Activated CD8-positive, alpha-beta memory T cell treated with anti-CD3 and anti-CD28 coated beads, Interleukin-2, amount 50 U/mL, for 48 hours (primary cell): ENCODE results near the gene UBR4.

ENCODE experiments used
- DNase-seq: peaks from one replicate; pipeline ENCODE4 v3.0.0-alpha.2; 2020

The UBR4 gene

DNA sequence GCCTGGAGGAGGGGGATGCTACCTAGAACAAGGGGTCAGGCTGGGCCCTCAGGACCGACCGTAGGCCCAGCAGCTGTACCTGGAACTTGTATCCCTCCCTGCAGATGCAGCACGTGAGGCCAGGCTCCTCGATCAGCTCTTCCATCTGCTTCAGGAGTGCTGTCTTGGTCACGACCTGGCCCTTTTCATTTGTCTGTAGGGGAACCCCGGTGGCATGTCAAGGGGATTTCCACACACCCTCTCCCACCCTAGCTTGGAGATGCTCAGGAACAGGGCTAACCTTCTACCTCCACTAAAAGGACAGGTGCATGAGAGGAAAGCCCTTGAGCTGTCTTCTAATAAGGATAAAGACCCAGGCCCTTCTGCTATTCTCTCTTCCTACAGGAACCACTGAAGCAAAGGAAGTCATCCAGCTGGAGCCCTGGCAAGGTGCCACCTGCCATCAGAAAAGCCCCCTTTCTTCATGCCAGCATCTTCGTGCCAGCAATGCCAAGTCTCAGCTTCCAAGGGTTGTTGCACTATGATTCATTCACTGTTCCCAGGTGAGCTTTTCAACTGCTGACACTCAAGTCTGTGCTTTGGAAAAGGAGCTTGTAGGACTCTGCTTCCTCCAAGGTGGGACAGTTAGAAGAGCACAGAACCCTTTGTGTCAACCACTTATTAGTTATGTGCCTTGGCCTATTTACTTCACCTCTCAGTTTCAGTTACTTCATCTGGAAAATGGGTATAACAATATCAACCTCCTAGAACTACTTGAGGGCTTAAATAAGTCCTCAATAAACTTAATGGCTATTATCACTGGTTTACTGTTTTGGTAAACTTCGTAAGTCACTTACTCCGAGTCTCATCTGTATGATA lies 122.1 kb downstream of the UBR4 start:
- DNase-seq: no peak

GRCh38 chr1:19087017-19087736 lies 122.9 kb downstream of the UBR4 start:
- DNase-seq: no peak

DNA sequence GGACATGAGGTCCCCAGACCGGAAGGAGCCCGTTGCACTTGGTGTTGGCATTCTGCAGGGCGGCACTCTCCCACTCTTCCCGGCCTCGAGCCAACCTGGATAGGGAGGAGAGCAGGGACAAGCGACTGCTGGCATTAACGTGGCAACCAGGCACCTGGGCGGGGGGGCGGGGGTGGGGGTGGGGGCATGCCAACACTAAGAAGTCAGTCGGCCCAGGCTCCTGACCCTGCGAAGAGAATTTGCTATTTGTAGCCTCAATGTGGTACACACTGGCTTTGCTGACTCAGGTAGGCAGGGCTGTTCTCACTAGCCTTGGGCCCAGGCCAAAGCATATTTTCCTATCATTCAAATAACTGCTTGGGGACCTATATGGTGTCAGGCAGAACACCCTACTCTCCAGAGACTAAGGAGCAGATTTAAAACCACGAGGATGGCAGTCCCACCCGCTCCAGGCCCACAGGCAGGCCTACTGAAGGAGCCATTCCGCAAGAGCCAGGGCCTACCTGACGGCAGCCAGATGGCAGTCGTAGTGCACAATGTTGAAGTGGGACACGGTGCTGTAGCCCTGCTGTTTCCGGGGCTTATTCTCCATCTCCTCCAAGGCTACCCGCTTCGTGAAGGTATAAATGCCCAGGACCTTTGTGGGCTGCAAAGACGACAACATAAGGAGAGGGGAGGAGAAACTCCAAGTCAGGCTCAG lies 123.7 kb downstream of the UBR4 start:
- DNase-seq: no peak

DNA sequence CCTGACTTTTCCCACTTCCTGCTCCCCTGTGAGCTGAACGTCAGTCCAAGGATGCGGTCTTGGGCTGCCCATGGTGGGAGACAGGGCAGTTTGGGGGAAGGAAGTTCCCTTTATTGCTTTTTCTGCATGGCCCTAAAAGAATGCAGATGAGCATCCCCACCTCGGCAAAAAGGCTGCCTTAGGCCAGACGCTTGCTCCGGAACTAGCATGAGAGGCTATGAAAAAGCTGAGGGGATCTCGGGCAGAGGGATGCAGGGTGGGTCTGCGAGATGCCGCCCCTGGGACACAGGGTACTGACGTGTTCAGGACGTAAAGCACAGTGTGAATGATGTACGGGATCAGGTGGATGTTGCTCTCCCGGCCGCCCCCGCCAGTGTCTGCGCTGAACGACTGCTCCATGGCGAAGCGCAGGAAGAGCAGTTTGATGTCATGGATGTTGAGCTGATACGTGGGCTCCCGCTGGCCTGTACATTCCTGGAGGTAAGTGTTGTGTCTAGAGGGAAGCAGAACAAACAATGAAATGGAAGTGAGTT lies 125.8 kb downstream of the UBR4 start:
- DNase-seq: no peak

- DNase-seq: no peak
These were observed 127.0 kb downstream of the UBR4 start for GRCh38 chr1:19083081-19083480.

- DNase-seq: no peak
These were observed 128.7 kb downstream of the UBR4 start for GRCh38 chr1:19081218-19081893.

GRCh38 chr1:19080721-19081120 lies 129.3 kb downstream of the UBR4 start:
- DNase-seq: no peak

- DNase-seq: no peak
These were observed 130.3 kb downstream of the UBR4 start for GRCh38 chr1:19079541-19080472.

DNA sequence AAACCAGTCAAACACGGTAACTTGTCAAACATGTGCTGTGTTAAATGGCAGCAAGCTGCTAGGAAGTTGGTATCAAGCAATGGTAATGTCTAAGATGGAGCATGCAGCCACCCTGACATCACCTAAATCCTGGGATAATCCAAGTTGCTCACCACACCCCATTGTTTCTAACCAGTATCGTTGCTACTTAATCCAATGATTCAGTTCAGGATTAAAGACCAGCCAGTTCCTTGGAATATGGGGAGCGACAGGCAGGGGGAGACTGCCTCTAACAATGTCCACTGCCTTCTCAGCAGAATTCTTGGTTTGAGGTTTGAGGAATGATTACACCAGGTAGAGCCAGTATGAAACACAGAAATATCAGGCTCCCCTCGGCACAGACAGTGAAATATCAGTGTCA lies 131.5 kb downstream of the UBR4 start:
- DNase-seq: no peak

DNA sequence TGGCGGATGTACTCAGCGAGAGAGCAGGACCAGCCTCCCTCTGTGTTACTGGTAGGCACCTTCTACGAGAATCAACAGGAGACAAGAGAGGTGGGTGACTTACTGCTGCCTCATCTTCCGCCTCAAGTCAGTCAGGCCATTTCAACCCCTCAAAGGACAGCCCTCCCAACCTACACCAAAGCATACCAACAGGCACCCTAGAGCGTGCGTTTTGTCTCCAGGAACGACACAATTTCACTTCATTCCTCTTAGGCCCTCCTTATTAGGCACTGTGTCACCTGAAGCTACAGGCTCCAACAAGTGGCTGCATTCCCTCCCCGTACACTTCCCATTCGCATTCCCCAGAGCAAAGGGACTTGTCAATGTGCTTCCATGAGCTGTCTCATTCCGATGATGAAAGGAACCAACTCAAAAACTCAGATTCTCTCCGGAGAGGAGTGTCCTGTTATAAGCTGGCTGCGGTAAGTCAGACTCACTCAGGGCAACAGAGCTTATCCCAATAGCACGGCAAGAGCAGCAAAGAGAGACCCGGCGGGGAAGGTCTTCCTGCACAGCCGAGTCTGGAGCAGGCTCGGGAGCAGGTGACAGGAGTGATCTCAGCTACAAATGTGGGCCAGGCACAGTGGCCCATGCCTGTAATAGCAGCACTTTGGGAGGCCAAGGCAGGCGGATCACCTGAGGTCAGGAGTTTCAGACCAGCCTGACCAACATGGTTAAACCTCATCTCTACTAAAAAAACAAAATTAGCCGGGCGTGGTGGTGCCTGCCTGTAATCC lies 133.0 kb downstream of the UBR4 start:
- no peak for DNase-seq

GRCh38 chr1:19074902-19075721 lies 135.0 kb downstream of the UBR4 start:
- DNase-seq: no peak

DNA sequence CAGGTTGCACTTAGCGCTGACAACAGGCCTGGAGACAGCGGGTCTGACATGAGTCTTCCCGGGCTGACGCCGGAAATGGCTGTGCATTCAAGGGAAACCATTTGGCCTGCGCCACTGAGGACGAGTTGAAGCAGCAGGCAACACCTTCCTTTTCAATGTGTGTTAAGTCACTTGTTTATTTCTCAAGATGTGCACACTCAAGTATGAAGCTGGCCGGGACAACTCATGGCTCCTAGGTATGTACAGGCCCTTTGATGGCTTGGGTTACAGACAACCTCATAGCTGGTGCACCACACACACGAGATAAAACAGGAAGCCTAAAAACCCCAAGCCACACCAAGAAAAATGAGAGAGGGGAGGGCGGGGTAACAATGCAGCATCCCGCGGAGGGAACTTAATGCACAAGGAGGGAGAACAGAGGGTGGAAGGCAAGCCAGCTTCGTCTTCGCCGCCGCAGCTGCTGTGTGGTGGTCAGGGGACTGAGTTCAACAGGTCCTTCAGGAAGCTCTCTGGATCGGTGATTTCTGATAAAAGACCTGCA lies 135.6 kb downstream of the UBR4 start:
- DNase-seq: peak; percentile 65

- DNase-seq: no peak
These were observed 136.5 kb downstream of the UBR4 start for GRCh38 chr1:19073311-19074186.

GRCh38 chr1:19072285-19072981 lies 137.6 kb downstream of the UBR4 start:
- no peak for DNase-seq

GRCh38 chr1:19071674-19072281 lies 138.3 kb downstream of the UBR4 start:
- no peak for DNase-seq

GRCh38 chr1:19070891-19071621 lies 139.0 kb downstream of the UBR4 start:
- no peak for DNase-seq

GRCh38 chr1:19070197-19070651 lies 139.8 kb downstream of the UBR4 start:
- no peak for DNase-seq
